GM19395 (cell line): ENCODE measurements around the gene SLC1A2.

Experiments
- ATAC-seq: cut with Tn5 transposase; IDR thresholded peaks from one replicate; pipeline ENCODE4 v1.9.1; 2021; ENCODE audit warnings: mild to moderate bottlenecking, moderate library complexity; ENCODE audit not compliant: unreplicated experiment

SLC1A2 gene

GRCh38 chr11:35377262-35377661 lies 42.1 kb downstream of the SLC1A2 start:
- no peak for ATAC-seq

GRCh38 chr11:35376613-35377012 lies 42.7 kb downstream of the SLC1A2 start:
- ATAC-seq = no peak

GRCh38 chr11:35376118-35376510 lies 43.2 kb downstream of the SLC1A2 start:
- ATAC-seq = no peak

GRCh38 chr11:35375332-35376117 lies 43.8 kb downstream of the SLC1A2 start:
- no peak for ATAC-seq

GRCh38 chr11:35373284-35373933 lies 45.9 kb downstream of the SLC1A2 start:
- ATAC-seq = no peak

- ATAC-seq = no peak
These were observed 46.6 kb downstream of the SLC1A2 start for GRCh38 chr11:35372565-35373283.

- ATAC-seq = no peak
These were observed 51.9 kb downstream of the SLC1A2 start for GRCh38 chr11:35367491-35367890.

GRCh38 chr11:35366798-35367197 lies 52.6 kb downstream of the SLC1A2 start:
- ATAC-seq = no peak

- no peak for ATAC-seq
These were observed 53.4 kb downstream of the SLC1A2 start for GRCh38 chr11:35365961-35366360.

- no peak for ATAC-seq
These were observed 54.0 kb downstream of the SLC1A2 start for GRCh38 chr11:35365395-35365794.

GRCh38 chr11:35363854-35364780 lies 55.2 kb downstream of the SLC1A2 start:
- ATAC-seq = no peak

- no peak for ATAC-seq
These were observed 56.0 kb downstream of the SLC1A2 start for GRCh38 chr11:35363246-35363801.

- no peak for ATAC-seq
These were observed 56.8 kb downstream of the SLC1A2 start for GRCh38 chr11:35362521-35362980.

GRCh38 chr11:35360055-35360530 lies 59.3 kb downstream of the SLC1A2 start:
- ATAC-seq = no peak

- ATAC-seq = no peak
These were observed 59.9 kb downstream of the SLC1A2 start for GRCh38 chr11:35359321-35360054.

GRCh38 chr11:35358391-35358790 lies 61.0 kb downstream of the SLC1A2 start:
- no peak for ATAC-seq

- no peak for ATAC-seq
These were observed 61.4 kb downstream of the SLC1A2 start for GRCh38 chr11:35357923-35358322.

GRCh38 chr11:35355102-35355749 lies 64.1 kb downstream of the SLC1A2 start:
- ATAC-seq = no peak

GRCh38 chr11:35354644-35355043 lies 64.7 kb downstream of the SLC1A2 start:
- no peak for ATAC-seq
